Uterus (tissue), 2 donors: ENCODE results near the gene MYH11.

Experiments
- CTCF ChIP-seq, 4 experiments: fragments of 200-600 bp in 2 of 4; fragments of 450-650 bp in 2 of 4; sonication (generic) in 2 of 4; IDR thresholded peaks; one replicate each; pipeline ENCODE4 v1.5.1; 2016 to 2019; ENCODE audit warnings: antibody characterized with exemption in 4 of 4, mild to moderate bottlenecking in 2 of 4, moderate library complexity in 1 of 4
- POLR2A ChIP-seq, 2 donors: fragments of 450-650 bp; IDR thresholded peaks; one replicate each; pipeline ENCODE4 v1.6.1; 2016; ENCODE audit warnings: antibody characterized with exemption in 2 of 2, mild to moderate bottlenecking in 1 of 2, moderate library complexity in 1 of 2

- TF ChIP-seq CTCF (IDR thresholded peaks at IDR 0.05) = no peak
- no peak for TF ChIP-seq POLR2A (IDR thresholded peaks at IDR 0.05)
Observed at GRCh38 chr16:15783985-15784384, 72.8 kb downstream of the MYH11 start.
